Mucosa of descending colon (tissue), 3 donors: ENCODE data around the gene LOXHD1. TPM values are rescaled to one million over a fixed set of nuclear protein-coding genes. Genes with fewer than 3 reads are reported as not detected.

Experiments
- ATAC-seq: fragments of 200-7000 bp; cut with Tn5 transposase; one replicate; pipeline ENCODE4 v1.9.1; 2020; ENCODE audit warnings: mild to moderate bottlenecking, moderate library complexity
- DNase-seq, 3 donors: peaks; one replicate each; pipeline ENCODE4 v3.0.0-alpha.2; 2020
- H3K36me3 ChIP-seq: fragments of 200-600 bp; one replicate; pipeline ENCODE4 v1.8.0; 2021; ENCODE audit warnings: low read depth, mild to moderate bottlenecking
- H3K4me1 ChIP-seq: fragments of 200-600 bp; one replicate; pipeline ENCODE4 v1.8.0; 2021; ENCODE audit warnings: low read depth, mild to moderate bottlenecking
- H3K4me3 ChIP-seq: fragments of 200-600 bp; one replicate; pipeline ENCODE4 v1.8.0; 2021; ENCODE audit warnings: mild to moderate bottlenecking
- H3K9me3 ChIP-seq: fragments of 200-600 bp; one replicate; pipeline ENCODE4 v1.8.0; 2021; ENCODE audit warnings: mild to moderate bottlenecking
- CTCF ChIP-seq: fragments of 200-600 bp; IDR thresholded peaks from one replicate; pipeline ENCODE4 v1.8.0; 2022; ENCODE audit warnings: antibody characterized with exemption, mild to moderate bottlenecking
- intact Hi-C, 2 donors: fragments of 100-400 bp; cut with DNase I in 1 of 2; cut with micrococcal nuclease in 1 of 2; formaldehyde crosslinking; loops; one replicate each; pipeline versions ENCODE4 v1.11.0 to v1.11.1; 2022; cut with DNase I, micrococcal nuclease
- total RNA-seq, 3 donors: library from RNA; stranded (reverse); fragmentation: NEBNext Ultra II Directional in 2 of 3; extraction: Animal tissue kit (Norgen Biotek cat#: 25700) in 2 of 3; gene quantifications; one replicate each; pipeline versions ENCODE4 v1.2.1 to v1.2.4, GENCODE V29; 2021 to 2023
- donor health status: DM: no; HTN: no; CAD: no; lungs with moderate emphysema.
- donor health status: DM: no; HTN: no; CAD: no.
- donor health status: DM: no; HTN: yes; CAD: no.

Gene LOXHD1
- total RNA-seq, 3 donors from 2014 or later, result 0.06 TPM; not detected in 2

GRCh38 chr18:46458472-46458871 is 198.5 kb downstream of the LOXHD1 start:
- intact Hi-C loops, result no loop called here
- ATAC-seq (no peak), DNase-seq (no peak)
- no peak overlapping the region for H3K4me3 ChIP-seq
- no peaks in the 10 kb centered on the region for H3K9me3 ChIP-seq
- H3K36me3 ChIP-seq, result no peaks in the 10 kb centered on the region
- no peak for TF ChIP-seq CTCF
- no peaks in the 10 kb centered on the region for H3K4me1 ChIP-seq

GRCh38 chr18:46456691-46457090 is 200.3 kb downstream of the LOXHD1 start:
- no peaks in the 10 kb centered on the region for H3K36me3 ChIP-seq
- ATAC-seq (no peak), DNase-seq (no peak)
- intact Hi-C loops, result no loop called here
- no peaks in the 10 kb centered on the region for H3K4me1 ChIP-seq
- H3K9me3 ChIP-seq, result no peaks in the 10 kb centered on the region
- no peak for TF ChIP-seq CTCF
- no peak overlapping the region for H3K4me3 ChIP-seq

- no peaks in the 10 kb centered on the region for H3K36me3 ChIP-seq
- no peak overlapping the region for H3K4me3 ChIP-seq
- intact Hi-C loops, result no loop called here
- TF ChIP-seq CTCF, result no peak
- no peaks in the 10 kb centered on the region for H3K9me3 ChIP-seq
- DNase-seq (no peak), ATAC-seq (no peak)
- H3K4me1 ChIP-seq, result no peaks in the 10 kb centered on the region
These were observed 204.2 kb downstream of the LOXHD1 start for GRCh38 chr18:46452820-46453219.

- TF ChIP-seq CTCF, result no peak
- ATAC-seq, result no peak
- no peak for DNase-seq
- Histone ChIP-seq H3K36me3 (no peaks in the 10 kb centered on the region), H3K9me3 (no peaks in the 10 kb centered on the region), H3K4me1 (no peaks in the 10 kb centered on the region), H3K4me3 (no peak overlapping the region)
- intact Hi-C loops, result no loop called here
These were observed 207.5 kb downstream of the LOXHD1 start for GRCh38 chr18:46449499-46449898.

- TF ChIP-seq CTCF, result no peak
- ATAC-seq (no peak), DNase-seq (no peak)
These were observed 208.0 kb downstream of the LOXHD1 start for GRCh38 chr18:46449033-46449432.

GRCh38 chr18:46448347-46448746 is 208.7 kb downstream of the LOXHD1 start:
- DNase-seq (no peak), ATAC-seq (no peak)
- no peak for TF ChIP-seq CTCF
- H3K36me3 ChIP-seq, result no peaks in the 10 kb centered on the region
- no peaks in the 10 kb centered on the region for H3K9me3 ChIP-seq
- no peak overlapping the region for H3K4me3 ChIP-seq
- no peaks in the 10 kb centered on the region for H3K4me1 ChIP-seq
- intact Hi-C loops, result no loop called here

More at GRCh38 chr18:46449033-46449432, 208.0 kb downstream of the LOXHD1 start:
- H3K4me1 ChIP-seq, result no peaks in the 10 kb centered on the region
- no peaks in the 10 kb centered on the region for H3K36me3 ChIP-seq
- H3K9me3 ChIP-seq, result no peaks in the 10 kb centered on the region
- intact Hi-C loops, result no loop called here
- no peak overlapping the region for H3K4me3 ChIP-seq
